GM10248 (cell line): ENCODE results near the gene TMIGD2.
"Not testable (repeated sequence)": the region's sequence is repeated elsewhere in the genome, so short reads cannot be mapped to it uniquely, and the experiment has no call there.

ENCODE experiments used
- CTCF ChIA-PET: fragments of 300-600 bp; sonication (Branson Sonifier 250); formaldehyde crosslinking; extraction: SDS; loops from one replicate; lab custom pipeline; 2021; ENCODE audit warnings: antibody characterized with exemption; lab: Yijun Ruan, JAX
- POLR2A ChIA-PET: fragments of 350-650 bp; sonication (Branson Sonifier 250); formaldehyde crosslinking; extraction: SDS; loops from one replicate; lab custom pipeline; 2020; ENCODE audit warnings: antibody characterized with exemption; lab: Yijun Ruan, JAX
- DNase-seq: peaks from one replicate; pipeline ENCODE4 v3.0.0; 2012; ENCODE audit errors: extremely low spot score
- TF ChIP-seq, protein P1 (sequence below): IDR thresholded peaks from 2 replicates; pipeline ENCODE4 v1.5.1; 2012; ENCODE audit warnings: mild to moderate bottlenecking, low read depth; ENCODE audit errors: extremely low read depth, missing control alignments, control extremely low read depth

TMIGD2 gene

DNA sequence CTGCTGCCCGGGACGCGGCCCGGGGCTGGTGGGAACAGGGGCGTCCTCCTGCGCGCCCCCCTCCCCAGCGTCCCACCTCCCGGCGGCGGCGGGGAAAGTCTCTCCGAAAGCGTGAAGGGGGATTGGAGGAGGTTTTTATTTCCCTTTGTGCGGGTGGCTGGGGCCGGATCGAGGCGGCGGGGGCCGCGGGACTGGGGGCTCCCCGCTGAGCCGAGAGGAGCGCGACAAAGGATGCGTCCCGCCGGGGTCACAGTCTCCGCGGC is 23.0 kb downstream of the TMIGD2 start:
- TF ChIP-seq, protein P1, sequence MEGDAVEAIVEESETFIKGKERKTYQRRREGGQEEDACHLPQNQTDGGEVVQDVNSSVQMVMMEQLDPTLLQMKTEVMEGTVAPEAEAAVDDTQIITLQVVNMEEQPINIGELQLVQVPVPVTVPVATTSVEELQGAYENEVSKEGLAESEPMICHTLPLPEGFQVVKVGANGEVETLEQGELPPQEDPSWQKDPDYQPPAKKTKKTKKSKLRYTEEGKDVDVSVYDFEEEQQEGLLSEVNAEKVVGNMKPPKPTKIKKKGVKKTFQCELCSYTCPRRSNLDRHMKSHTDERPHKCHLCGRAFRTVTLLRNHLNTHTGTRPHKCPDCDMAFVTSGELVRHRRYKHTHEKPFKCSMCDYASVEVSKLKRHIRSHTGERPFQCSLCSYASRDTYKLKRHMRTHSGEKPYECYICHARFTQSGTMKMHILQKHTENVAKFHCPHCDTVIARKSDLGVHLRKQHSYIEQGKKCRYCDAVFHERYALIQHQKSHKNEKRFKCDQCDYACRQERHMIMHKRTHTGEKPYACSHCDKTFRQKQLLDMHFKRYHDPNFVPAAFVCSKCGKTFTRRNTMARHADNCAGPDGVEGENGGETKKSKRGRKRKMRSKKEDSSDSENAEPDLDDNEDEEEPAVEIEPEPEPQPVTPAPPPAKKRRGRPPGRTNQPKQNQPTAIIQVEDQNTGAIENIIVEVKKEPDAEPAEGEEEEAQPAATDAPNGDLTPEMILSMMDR = no peak
- CTCF ChIA-PET = no interaction called here
- POLR2A ChIA-PET = no interaction called here
- DNase-seq = no peak

DNA sequence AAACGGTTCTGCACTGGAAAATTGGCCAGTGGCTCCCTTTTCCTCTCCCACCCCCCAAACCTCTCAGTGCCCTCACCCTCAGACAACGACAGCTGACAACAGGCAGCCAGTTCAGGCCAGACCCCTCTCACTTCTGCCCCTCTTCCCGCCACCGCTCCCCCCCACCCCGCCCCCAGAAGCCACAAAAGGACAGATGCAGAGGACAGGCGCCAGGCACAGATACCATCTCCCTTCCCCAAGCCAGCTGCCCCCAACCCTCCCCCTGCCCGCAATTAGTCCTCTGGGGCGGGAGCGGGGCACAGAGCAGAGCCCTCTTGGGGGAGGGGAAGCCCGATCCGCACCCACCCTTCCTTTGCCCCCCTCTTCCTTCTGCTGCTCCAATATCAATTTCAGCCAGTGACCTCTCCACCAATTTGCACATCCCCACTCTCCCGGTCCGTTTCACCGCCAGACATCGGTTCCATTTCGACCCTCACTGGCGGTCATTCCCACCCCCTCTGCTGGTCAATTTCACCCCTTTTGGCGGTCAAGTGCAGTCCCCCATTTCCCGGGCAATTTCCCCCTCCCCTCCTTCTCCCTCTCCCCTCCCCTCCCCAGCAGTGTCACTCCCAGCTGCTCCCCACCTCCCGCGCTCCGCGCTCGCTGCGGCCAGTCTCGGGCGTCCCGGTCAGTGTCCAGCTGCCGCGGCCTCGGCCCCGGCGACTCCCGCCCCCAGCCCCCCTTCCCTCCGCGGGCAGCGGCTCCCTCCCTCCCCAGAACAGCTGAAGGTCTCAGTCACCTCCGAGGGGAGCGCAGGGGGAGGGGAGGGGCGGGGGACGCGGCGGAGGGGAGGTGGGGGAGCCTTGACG is 23.5 kb downstream of the TMIGD2 start, which contains the start of gene SHD:
Gene SHD (plus strand): TSS at position 848 of the 848 bp plus-strand sequence. CDS start 798 bp downstream, outside the sequence.
- DNase-seq = no peak
- TF ChIP-seq, protein P1 = no peak
- CTCF ChIA-PET = interaction anchor here (3.3 kb wide), 1 partner anchor 12 kb away, joined by 21 read pairs; no protein-coding TSS in a partner anchor
- POLR2A ChIA-PET = no interaction called here

DNA sequence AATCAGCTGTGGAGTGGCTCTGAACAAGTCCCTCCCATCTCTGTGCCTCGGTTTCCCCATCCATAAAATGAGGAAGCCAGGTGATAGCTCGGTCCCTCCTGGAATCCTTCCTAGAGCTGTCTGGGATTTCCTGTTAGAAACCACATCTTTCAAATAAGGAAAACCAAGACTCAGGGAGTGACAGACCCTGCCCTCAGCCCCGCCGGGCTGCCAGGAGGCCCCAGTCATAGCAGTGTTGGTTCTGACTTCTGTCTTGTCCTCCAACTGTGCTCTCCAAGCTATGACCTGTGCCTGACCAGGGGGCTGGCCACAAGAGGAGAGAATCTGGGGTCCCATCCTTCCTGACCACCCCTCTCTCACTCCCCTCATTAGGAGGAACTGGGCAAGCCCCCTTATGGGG is 24.2 kb downstream of the TMIGD2 start:
- ChIA-PET POLR2A (no interaction called here), CTCF (interaction anchor here (3.3 kb wide), 1 partner anchor 11 kb away, joined by 21 read pairs; no protein-coding TSS in a partner anchor)
- TF ChIP-seq, protein P1 = no peak
- DNase-seq = no peak

DNA sequence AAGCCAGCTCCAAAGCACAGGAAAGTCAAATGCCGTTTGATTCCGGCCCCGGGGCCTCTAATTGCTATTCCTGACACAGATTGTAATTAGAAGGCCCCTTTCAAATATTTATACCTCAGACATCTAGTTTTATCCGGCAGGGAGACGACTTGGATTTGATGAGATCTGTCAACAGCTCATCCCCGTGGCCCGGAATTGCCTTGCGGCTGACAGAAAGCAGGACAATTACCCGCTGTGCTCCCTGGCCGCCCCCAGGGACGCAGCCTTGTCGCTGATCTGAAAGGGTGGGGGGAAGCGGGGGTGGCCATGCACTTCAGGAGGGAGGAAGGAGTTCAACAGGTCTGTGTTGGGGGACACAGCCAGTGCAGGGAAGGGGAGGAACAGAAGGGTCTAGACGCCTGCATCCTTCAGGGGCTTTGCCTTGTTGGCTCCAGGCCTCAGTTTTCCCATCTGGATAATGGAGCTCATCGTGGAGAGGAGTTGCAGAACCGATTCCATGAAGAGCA is 24.9 kb downstream of the TMIGD2 start:
- ChIA-PET CTCF (interaction anchor here (3.3 kb wide), 1 partner anchor 10 kb away, joined by 21 read pairs; no protein-coding TSS in a partner anchor), POLR2A (no interaction called here)
- no peak for DNase-seq
- TF ChIP-seq, protein P1 = no peak

DNA sequence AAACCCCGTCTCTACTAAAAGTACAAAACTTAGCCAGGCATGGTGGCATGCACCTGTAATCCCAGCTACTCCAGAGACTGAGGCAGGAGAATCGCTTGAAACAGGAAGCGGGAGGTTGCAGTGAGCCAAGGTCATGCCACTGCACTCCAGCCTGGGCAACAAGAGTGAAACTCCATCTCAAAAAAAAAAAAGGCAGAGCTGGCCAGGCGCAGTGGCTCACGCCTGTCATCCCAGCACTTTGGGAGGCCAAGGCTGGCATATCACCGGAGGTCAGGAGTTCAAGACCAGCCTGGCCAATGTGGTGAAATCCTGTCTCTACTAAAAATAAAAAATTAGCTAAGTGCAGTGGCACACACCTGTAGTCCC is 27.9 kb downstream of the TMIGD2 start:
- CTCF ChIA-PET = interaction anchor here (1.6 kb wide), 1 partner anchor 126 kb away, joined by 3 read pairs; the partner anchor contains the start of gene SH3GL1
- DNase-seq = not testable (repeated sequence)
- POLR2A ChIA-PET = interaction anchor here (0.6 to 0.7 kb wide), 2 partner anchors 17 to 1246 kb away, joined by 3 read pairs; no protein-coding TSS in a partner anchor

DNA sequence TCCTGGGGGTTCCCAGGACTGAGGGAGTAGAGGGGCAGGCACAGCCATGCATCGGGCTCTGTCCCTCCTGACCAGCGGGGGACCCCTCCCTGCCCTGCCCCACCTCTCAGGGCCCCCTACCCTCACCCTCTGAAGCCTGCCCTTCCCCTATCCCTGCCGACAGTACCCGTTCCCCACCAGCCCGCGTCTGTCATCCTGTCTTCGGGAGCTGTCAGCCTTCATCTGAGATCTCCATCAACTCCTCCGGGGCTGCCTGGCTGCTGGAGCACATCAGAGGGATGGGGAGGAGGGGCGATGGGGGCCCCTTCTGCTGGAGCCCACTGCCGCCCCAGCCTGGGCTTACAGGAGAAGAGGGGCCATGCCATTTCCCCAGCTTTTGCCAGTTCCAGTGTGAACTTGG is 29.3 kb downstream of the TMIGD2 start:
- POLR2A ChIA-PET = no interaction called here
- CTCF ChIA-PET = interaction anchor here (1.1 to 1.2 kb wide), 2 partner anchors 133 to 252 kb away, joined by 3 read pairs; no protein-coding TSS in a partner anchor
- DNase-seq = no peak
- TF ChIP-seq, protein P1 = no peak
